GM19023 (cell line): ENCODE results near the gene ZKSCAN1.
A peak's percentile ranks its signal among the peaks of the same experiment; 100 is the strongest.

Experiments used
- ATAC-seq: cut with Tn5 transposase; IDR thresholded peaks from one replicate; pipeline ENCODE4 v1.9.1; 2021; ENCODE audit warnings: mild to moderate bottlenecking, moderate library complexity; ENCODE audit not compliant: unreplicated experiment

Gene ZKSCAN1

GRCh38 chr7:100075418-100075817 is 60.0 kb downstream of the ZKSCAN1 start:
- no peak for ATAC-seq

DNA sequence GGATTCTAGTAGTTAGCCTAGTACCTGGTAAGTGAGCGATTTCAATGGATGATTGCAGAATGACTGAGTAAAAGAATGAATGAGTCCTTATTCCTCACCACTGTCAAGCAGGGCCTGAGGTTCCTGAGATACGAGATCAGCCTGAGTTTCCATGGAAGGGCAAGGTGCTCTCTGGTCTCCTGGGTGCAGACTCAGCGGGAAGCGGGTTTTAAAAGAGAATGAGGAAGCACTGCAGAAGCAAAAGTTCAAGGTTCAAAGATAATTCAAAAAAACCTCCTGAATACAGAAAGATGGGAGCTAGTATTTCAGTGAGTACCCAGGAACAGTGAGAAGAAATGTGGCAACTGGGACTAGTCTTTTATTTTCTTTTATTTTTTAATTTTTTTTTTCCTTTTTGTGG is 61.8 kb downstream of the ZKSCAN1 start:
- ATAC-seq = no peak

DNA sequence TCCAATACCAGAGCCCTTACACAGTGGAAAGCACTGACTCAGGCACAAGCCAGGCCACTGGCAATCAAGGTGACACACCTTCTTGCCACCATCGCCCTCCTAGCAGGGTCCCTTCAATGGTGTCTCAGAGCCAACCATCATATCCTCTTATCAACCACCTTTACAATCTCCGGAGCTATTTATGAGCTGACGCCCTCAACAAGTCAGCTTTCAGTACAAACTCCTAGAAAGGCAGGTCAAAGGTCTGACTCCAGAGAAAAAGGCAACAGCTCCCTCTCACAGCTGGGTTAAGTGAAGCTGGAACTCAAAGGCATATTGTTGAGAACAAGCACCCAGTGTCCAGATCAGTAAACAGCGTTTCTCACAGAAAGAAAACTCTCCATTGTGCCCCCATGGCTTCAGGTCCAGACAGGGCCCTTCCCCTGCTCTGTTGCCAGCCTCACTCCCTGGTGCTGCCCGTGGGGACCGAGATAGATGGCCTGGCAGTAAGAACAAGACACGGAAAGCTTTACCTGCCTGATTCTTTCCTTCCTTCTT is 63.7 kb downstream of the ZKSCAN1 start:
- ATAC-seq = no peak

DNA sequence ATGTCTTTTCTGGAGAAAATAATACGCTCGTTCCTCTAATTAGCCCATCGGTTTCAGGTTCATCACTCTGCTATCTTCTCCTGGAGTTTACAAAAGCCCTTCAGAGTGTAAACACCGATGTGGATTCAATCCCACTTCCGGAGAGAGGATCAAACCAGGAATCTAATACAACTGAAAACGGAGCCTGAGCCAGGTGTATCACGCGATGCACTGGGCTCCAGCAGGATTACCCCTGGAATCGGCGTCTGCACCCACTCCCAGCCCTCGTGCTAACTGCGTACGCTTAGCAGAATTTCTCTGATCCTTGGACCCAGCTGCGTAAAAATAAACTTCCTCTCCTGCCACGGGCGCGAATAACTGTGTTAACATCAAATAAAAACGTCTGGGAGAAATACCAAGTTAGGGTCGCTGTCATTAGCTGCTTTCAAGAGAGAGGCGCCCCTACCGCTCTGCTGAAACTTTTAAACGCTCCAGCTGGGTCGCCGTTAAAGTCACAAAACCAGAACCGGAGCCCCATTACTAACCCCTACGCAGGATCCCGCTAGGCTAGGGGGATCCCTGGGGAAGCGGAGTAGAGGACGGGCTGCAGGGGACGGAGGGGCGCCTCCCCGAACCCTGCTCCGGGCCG is 65.6 kb downstream of the ZKSCAN1 start:
- no peak for ATAC-seq

- ATAC-seq = peak; percentile 76
Measured at GRCh38 chr7:100081535-100082102, 66.2 kb downstream of the ZKSCAN1 start, which contains the start of gene ZNF3. Gene ZNF3 (minus strand): TSS chr7:100081723. CDS start chr7:100077357, 4,366 bp downstream.

DNA sequence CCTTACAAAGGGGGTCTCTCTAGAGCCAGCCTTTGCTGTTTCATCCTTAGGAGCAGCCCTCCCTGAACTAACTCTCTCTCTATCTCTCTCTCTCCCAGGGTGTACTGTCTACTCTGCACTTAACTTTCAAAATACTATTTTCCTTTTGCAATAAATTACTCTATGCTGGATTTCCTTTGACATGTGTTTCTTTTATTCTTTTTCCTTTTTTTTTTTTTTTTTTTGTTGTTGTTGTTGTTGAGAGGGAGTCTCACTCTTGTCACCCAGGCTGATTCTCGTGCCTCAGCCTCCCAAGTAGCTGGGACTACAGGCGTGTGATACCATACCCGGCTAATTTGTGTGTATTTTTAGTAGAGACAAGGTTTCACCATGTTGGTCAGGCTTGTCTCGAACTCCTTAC is 67.6 kb downstream of the ZKSCAN1 start:
- no peak for ATAC-seq

DNA sequence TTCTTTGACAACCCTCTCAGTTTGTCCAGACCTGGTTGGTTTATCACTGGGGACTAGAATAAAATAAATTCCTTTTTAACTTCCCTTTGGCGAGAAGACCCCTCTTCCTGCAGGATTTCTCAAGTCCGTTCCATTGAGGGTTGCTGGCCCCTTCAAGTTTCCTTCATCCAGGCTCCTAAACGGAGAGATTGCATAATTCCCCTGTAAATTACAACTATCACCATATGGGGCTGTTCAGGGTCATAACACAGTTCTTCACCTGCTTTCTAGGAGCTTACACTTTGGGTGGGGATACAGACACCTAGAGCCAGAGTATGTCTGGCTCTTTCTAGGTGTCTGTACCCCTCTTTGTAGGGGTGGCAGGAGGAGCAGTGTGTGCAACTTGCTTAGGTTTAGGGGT is 70.1 kb downstream of the ZKSCAN1 start:
- no peak for ATAC-seq

GRCh38 chr7:100087055-100087750 is 71.8 kb downstream of the ZKSCAN1 start:
- no peak for ATAC-seq

GRCh38 chr7:100088095-100088620 is 72.8 kb downstream of the ZKSCAN1 start:
- ATAC-seq = peak; percentile 31

GRCh38 chr7:100088621-100089457 is 73.4 kb downstream of the ZKSCAN1 start, which contains the start of gene COPS6:
Gene COPS6 (plus strand): TSS chr7:100088969. CDS start chr7:100088991, 22 bp downstream.
- peak; percentile 65 for ATAC-seq

GRCh38 chr7:100089458-100090196 is 74.2 kb downstream of the ZKSCAN1 start:
- no peak for ATAC-seq

DNA sequence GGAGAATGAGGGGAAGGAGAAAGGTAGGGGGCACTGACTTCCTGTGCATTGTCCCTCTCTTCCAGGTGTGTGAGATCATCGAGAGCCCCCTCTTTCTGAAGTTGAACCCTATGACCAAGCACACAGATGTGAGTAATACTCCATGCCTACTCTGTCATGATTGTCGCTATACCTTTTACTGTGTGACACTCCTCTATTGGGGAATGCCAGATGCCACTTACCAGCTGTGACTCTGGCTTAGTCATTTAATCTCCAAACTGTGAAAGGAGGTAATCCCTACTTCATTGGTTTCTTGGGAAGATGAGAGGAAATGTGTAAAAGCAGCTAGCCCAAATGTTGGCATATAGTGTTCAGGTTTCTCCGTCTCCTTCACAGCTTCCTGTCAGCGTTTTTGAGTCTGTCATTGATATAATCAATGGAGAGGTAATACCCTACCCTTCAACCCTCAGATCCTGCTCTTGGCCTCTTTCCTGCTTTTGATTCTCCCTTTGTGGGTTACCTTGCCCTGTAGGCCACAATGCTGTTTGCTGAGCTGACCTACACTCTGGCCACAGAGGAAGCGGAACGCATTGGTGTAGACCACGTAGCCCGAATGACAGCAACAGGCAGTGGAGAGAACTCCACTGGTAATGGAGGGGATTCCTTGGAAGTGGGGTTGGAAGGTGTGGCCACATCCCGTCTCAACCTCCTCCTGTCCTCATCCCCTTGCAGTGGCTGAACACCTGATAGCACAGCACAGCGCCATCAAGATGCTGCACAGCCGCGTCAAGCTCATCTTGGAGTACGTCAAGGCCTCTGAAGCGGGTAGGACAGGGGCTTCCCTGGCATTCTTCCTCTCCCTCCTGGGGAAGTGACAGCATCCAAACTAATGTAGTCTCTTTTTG is 75.4 kb downstream of the ZKSCAN1 start:
- ATAC-seq = no peak
